ENCODE data around the gene CD99L2.

- TF ChIP-seq CTCF (IDR thresholded peaks at IDR 0.05) (no peak), POLR2A (IDR thresholded peaks at IDR 0.05) (no peak)
Observed at GRCh38 chrX:150940844-150941495, 42.5 kb upstream of the CD99L2 start.
